GM23338 (cell line): ENCODE results near the gene CDK17. TPM values are rescaled to one million over a fixed set of nuclear protein-coding genes. Genes with fewer than 3 reads are reported as not detected.

Experiments used
- ATAC-seq: fragments of 200-7000 bp; cut with Tn5 transposase; 3 replicates; pipeline ENCODE4 v1.9.1; 2020
- DNase-seq: peaks from one replicate; pipeline ENCODE4 v3.0.0-alpha.2; 2015; ENCODE audit warnings: low spot score
- H2AFZ ChIP-seq: fragments of 200-600 bp; sonication (generic); 2 replicates; pipeline ENCODE4 v1.8.0; 2016; ENCODE audit warnings: antibody characterized with exemption, mild to moderate bottlenecking, moderate library complexity
- H3F3A ChIP-seq: fragments of 200-600 bp; sonication (generic); replicated peaks from 2 replicates; pipeline ENCODE4 v1.8.0; 2017; ENCODE audit warnings: antibody characterized with exemption, mixed run types, low read depth
- H3K27ac ChIP-seq: fragments of 200-600 bp; sonication (generic); 2 replicates; pipeline ENCODE4 v1.6.1; 2016; ENCODE audit warnings: low read depth
- H3K27me3 ChIP-seq: fragments of 200-600 bp; sonication (generic); 2 replicates; pipeline ENCODE4 v1.8.0; 2016; ENCODE audit warnings: mild to moderate bottlenecking, mixed run types, moderate library complexity; ENCODE audit not compliant: insufficient read depth
- H3K36me3 ChIP-seq: fragments of 200-600 bp; sonication (generic); 2 replicates; pipeline ENCODE4 v1.8.0; 2016; ENCODE audit warnings: mild to moderate bottlenecking; ENCODE audit not compliant: insufficient read depth
- H3K4me1 ChIP-seq: fragments of 200-600 bp; sonication (generic); 2 replicates; pipeline ENCODE4 v1.8.0; 2016; ENCODE audit warnings: mild to moderate bottlenecking, moderate library complexity; ENCODE audit not compliant: insufficient read depth
- H3K4me2 ChIP-seq: fragments of 200-600 bp; sonication (generic); 2 replicates; pipeline ENCODE4 v1.7.1; 2017; ENCODE audit warnings: mixed run types
- H3K4me3 ChIP-seq: fragments of 200-600 bp; sonication (generic); 2 replicates; pipeline ENCODE4 v1.6.1; 2016; ENCODE audit warnings: mixed run types
- H3K79me2 ChIP-seq: fragments of 200-600 bp; sonication (generic); replicated peaks from 2 replicates; pipeline ENCODE4 v1.8.0; 2017; ENCODE audit warnings: mild to moderate bottlenecking; ENCODE audit not compliant: insufficient read depth
- H3K9me2 ChIP-seq: fragments of 200-600 bp; sonication (generic); 2 replicates; pipeline ENCODE4 v1.8.0; 2017; ENCODE audit not compliant: insufficient read depth
- H4K20me1 ChIP-seq: fragments of 200-600 bp; sonication (generic); replicated peaks from 2 replicates; pipeline ENCODE4 v1.8.0; 2017; ENCODE audit warnings: mild to moderate bottlenecking; ENCODE audit not compliant: insufficient read depth
- H3K27ac Mint-ChIP-seq: 2 replicates; pipeline ENCODE4 v1.8.0; 2020; ENCODE audit warnings: inconsistent platforms, mild to moderate bottlenecking, moderate library complexity, mixed read lengths
- H3K27me3 Mint-ChIP-seq: 3 replicates; pipeline ENCODE4 v1.8.0; 2022; ENCODE audit warnings: low read depth, mild to moderate bottlenecking, moderate library complexity, mixed read lengths, inconsistent platforms; ENCODE audit not compliant: insufficient read depth, poor library complexity
- H3K36me3 Mint-ChIP-seq: 3 replicates; pipeline ENCODE4 v1.8.0; 2021; ENCODE audit warnings: low read depth, mild to moderate bottlenecking, inconsistent platforms, moderate library complexity, mixed read lengths
- H3K4me1 Mint-ChIP-seq: 3 replicates; pipeline ENCODE4 v1.8.0; 2020; ENCODE audit warnings: mild to moderate bottlenecking, inconsistent platforms, mixed read lengths
- H3K4me3 Mint-ChIP-seq: 3 replicates; pipeline ENCODE4 v1.8.0; 2021; ENCODE audit warnings: moderate library complexity, mild to moderate bottlenecking, inconsistent platforms, mixed read lengths
- H3K9me3 Mint-ChIP-seq: 3 replicates; pipeline ENCODE4 v1.8.0; 2020; ENCODE audit warnings: moderate library complexity, mild to moderate bottlenecking, inconsistent platforms, mixed read lengths
- EZH2 ChIP-seq: fragments of 200-600 bp; sonication (generic); IDR thresholded peaks from one replicate; pipeline ENCODE4 v1.8.0; 2017; ENCODE audit warnings: antibody characterized with exemption, mild to moderate bottlenecking, low read depth; ENCODE audit not compliant: unreplicated experiment
- JUNB ChIP-seq: IDR thresholded peaks from one replicate; pipeline ENCODE4 v1.6.1; 2016; ENCODE audit warnings: antibody characterized with exemption; ENCODE audit not compliant: unreplicated experiment
- NANOG ChIP-seq: IDR thresholded peaks from 2 replicates; pipeline ENCODE4 v1.6.1; 2016; ENCODE audit warnings: antibody characterized with exemption, borderline replicate concordance
- STAT1 ChIP-seq: IDR thresholded peaks from one replicate; pipeline ENCODE4 v1.6.1; 2016; ENCODE audit warnings: antibody characterized with exemption; ENCODE audit not compliant: unreplicated experiment
- ZNF114 ChIP-seq: fragments of 250-450 bp; sonication (Bioruptor Pico); IDR thresholded peaks from 2 replicates; pipeline ENCODE4 v1.5.0; 2020; ENCODE audit warnings: mild to moderate bottlenecking, moderate library complexity
- ZNF331 ChIP-seq: fragments of 250-450 bp; sonication (Bioruptor Pico); IDR thresholded peaks from 2 replicates; pipeline ENCODE4 v1.5.0; 2020; ENCODE audit warnings: low read depth, mild to moderate bottlenecking, moderate library complexity
- polyA plus RNA-seq: library from polyadenylated mRNA; unstranded; fragments of >200 nt; fragmentation: Nextera tagmentation; extraction: Ambion mirVana; gene quantifications from 2 replicates; pipeline ENCODE4 v1.2.1, GENCODE V29; 2016
- total RNA-seq: library from RNA; depleted of rRNA; stranded (reverse); fragments of >200 nt; shearing (Covaris generic); gene quantifications from 2 replicates; pipeline ENCODE4 v1.2.3, GENCODE V29; 2014
- TF ChIP-seq, protein P1 (sequence below): fragments of 250-450 bp; sonication (Bioruptor Pico); IDR thresholded peaks from 2 replicates; pipeline ENCODE4 v1.5.0; 2020; ENCODE audit warnings: mild to moderate bottlenecking, moderate library complexity
- TF ChIP-seq, protein P2 (sequence below), 2 experiments: fragments of 200-600 bp in 1 of 2; sonication (generic) in 1 of 2; conservative IDR thresholded peaks; 2 replicates each; pipeline versions ENCODE4 v1.5.1 to v1.6.1; 2016 to 2017; ENCODE audit warnings: antibody characterized with exemption in 2 of 2, low read depth in 2 of 2, mild to moderate bottlenecking in 2 of 2, moderate library complexity in 1 of 2
- TF ChIP-seq, protein P3 (sequence below): IDR thresholded peaks from 2 replicates; pipeline ENCODE4 v1.6.1; 2016; ENCODE audit warnings: antibody characterized with exemption
- TF ChIP-seq, protein P4 (sequence below): IDR thresholded peaks from one replicate; pipeline ENCODE4 v1.6.1; 2018; ENCODE audit warnings: antibody characterized with exemption; ENCODE audit not compliant: unreplicated experiment

CDK17 gene
- total and polyA plus RNA-seq, 2 experiments from 2014 or later: 7.6 to 34.2 TPM

DNA sequence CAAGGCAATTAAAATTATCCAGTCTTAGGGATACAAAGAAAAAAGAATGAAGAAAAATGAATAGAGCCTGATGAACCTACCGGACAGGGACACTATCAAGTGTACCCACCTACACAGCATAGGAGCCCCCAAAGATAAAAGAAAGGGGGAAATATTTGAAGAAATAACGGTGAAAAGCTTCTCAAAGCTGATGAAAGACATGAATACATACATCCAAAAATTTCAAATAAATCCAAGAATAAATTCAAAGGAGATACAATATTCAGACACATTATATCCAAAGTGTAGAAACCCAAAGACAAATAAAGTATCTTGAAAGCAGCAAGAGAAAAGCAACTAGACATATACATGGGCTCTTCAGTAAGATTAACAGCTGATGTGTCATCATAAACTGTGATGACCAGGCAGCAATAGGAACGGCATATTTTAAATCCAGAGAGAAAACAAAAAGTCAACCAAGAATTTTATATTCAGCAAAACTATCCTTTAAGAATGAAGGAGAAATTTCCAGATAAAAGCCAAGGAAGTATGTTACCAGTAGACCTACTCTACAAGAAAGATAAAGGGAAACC, 56.0 kb downstream of the CDK17 start:
- Mint-ChIP-seq H3K27me3 (peaks cover 4% of the 10 kb centered on the region), H3K9me3 (peaks cover 12% of the 10 kb centered on the region; the same call in 2 of the 3 replicates), H3K36me3 (peaks cover 18% of the 10 kb centered on the region; the same call in 2 of the 3 replicates), H3K4me3 (no peak overlapping the region), H3K4me1 (peaks cover 7% of the 10 kb centered on the region; the same call in 2 of the 3 replicates), H3K27ac (no peak overlapping the region)
- TF ChIP-seq, protein P1, sequence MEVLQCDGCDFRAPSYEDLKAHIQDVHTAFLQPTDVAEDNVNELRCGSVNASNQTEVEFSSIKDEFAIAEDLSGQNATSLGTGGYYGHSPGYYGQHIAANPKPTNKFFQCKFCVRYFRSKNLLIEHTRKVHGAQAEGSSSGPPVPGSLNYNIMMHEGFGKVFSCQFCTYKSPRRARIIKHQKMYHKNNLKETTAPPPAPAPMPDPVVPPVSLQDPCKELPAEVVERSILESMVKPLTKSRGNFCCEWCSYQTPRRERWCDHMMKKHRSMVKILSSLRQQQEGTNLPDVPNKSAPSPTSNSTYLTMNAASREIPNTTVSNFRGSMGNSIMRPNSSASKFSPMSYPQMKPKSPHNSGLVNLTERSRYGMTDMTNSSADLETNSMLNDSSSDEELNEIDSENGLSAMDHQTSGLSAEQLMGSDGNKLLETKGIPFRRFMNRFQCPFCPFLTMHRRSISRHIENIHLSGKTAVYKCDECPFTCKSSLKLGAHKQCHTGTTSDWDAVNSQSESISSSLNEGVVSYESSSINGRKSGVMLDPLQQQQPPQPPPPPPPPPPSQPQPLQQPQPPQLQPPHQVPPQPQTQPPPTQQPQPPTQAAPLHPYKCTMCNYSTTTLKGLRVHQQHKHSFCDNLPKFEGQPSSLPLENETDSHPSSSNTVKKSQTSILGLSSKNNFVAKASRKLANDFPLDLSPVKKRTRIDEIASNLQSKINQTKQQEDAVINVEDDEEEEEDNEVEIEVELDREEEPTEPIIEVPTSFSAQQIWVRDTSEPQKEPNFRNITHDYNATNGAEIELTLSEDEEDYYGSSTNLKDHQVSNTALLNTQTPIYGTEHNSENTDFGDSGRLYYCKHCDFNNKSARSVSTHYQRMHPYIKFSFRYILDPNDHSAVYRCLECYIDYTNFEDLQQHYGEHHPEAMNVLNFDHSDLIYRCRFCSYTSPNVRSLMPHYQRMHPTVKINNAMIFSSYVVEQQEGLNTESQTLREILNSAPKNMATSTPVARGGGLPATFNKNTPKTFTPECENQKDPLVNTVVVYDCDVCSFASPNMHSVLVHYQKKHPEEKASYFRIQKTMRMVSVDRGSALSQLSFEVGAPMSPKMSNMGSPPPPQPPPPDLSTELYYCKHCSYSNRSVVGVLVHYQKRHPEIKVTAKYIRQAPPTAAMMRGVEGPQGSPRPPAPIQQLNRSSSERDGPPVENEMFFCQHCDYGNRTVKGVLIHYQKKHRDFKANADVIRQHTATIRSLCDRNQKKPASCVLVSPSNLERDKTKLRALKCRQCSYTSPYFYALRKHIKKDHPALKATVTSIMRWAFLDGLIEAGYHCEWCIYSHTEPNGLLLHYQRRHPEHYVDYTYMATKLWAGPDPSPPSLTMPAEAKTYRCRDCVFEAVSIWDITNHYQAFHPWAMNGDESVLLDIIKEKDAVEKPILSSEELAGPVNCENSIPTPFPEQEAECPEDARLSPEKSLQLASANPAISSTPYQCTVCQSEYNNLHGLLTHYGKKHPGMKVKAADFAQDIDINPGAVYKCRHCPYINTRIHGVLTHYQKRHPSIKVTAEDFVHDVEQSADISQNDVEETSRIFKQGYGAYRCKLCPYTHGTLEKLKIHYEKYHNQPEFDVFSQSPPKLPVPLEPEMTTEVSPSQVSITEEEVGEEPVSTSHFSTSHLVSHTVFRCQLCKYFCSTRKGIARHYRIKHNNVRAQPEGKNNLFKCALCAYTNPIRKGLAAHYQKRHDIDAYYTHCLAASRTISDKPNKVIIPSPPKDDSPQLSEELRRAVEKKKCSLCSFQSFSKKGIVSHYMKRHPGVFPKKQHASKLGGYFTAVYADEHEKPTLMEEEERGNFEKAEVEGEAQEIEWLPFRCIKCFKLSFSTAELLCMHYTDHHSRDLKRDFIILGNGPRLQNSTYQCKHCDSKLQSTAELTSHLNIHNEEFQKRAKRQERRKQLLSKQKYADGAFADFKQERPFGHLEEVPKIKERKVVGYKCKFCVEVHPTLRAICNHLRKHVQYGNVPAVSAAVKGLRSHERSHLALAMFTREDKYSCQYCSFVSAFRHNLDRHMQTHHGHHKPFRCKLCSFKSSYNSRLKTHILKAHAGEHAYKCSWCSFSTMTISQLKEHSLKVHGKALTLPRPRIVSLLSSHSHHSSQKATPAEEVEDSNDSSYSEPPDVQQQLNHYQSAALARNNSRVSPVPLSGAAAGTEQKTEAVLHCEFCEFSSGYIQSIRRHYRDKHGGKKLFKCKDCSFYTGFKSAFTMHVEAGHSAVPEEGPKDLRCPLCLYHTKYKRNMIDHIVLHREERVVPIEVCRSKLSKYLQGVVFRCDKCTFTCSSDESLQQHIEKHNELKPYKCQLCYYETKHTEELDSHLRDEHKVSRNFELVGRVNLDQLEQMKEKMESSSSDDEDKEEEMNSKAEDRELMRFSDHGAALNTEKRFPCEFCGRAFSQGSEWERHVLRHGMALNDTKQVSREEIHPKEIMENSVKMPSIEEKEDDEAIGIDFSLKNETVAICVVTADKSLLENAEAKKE (CRISPR knock-in tag): no peak
- TF ChIP-seq ZNF114 (CRISPR knock-in tag): no peak
- TF ChIP-seq STAT1: no peak
- TF ChIP-seq ZNF331 (CRISPR knock-in tag): no peak
- TF ChIP-seq, protein P2, sequence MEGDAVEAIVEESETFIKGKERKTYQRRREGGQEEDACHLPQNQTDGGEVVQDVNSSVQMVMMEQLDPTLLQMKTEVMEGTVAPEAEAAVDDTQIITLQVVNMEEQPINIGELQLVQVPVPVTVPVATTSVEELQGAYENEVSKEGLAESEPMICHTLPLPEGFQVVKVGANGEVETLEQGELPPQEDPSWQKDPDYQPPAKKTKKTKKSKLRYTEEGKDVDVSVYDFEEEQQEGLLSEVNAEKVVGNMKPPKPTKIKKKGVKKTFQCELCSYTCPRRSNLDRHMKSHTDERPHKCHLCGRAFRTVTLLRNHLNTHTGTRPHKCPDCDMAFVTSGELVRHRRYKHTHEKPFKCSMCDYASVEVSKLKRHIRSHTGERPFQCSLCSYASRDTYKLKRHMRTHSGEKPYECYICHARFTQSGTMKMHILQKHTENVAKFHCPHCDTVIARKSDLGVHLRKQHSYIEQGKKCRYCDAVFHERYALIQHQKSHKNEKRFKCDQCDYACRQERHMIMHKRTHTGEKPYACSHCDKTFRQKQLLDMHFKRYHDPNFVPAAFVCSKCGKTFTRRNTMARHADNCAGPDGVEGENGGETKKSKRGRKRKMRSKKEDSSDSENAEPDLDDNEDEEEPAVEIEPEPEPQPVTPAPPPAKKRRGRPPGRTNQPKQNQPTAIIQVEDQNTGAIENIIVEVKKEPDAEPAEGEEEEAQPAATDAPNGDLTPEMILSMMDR (conservative IDR thresholded peaks at IDR 0.05; ENCODE audit: low read depth in 2 of 2): no peak
- TF ChIP-seq JUNB: no peak
- TF ChIP-seq, protein P3, sequence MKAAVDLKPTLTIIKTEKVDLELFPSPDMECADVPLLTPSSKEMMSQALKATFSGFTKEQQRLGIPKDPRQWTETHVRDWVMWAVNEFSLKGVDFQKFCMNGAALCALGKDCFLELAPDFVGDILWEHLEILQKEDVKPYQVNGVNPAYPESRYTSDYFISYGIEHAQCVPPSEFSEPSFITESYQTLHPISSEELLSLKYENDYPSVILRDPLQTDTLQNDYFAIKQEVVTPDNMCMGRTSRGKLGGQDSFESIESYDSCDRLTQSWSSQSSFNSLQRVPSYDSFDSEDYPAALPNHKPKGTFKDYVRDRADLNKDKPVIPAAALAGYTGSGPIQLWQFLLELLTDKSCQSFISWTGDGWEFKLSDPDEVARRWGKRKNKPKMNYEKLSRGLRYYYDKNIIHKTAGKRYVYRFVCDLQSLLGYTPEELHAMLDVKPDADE: no peak
- TF ChIP-seq NANOG: no peak
- no peak for TF ChIP-seq EZH2
- TF ChIP-seq, protein P4, sequence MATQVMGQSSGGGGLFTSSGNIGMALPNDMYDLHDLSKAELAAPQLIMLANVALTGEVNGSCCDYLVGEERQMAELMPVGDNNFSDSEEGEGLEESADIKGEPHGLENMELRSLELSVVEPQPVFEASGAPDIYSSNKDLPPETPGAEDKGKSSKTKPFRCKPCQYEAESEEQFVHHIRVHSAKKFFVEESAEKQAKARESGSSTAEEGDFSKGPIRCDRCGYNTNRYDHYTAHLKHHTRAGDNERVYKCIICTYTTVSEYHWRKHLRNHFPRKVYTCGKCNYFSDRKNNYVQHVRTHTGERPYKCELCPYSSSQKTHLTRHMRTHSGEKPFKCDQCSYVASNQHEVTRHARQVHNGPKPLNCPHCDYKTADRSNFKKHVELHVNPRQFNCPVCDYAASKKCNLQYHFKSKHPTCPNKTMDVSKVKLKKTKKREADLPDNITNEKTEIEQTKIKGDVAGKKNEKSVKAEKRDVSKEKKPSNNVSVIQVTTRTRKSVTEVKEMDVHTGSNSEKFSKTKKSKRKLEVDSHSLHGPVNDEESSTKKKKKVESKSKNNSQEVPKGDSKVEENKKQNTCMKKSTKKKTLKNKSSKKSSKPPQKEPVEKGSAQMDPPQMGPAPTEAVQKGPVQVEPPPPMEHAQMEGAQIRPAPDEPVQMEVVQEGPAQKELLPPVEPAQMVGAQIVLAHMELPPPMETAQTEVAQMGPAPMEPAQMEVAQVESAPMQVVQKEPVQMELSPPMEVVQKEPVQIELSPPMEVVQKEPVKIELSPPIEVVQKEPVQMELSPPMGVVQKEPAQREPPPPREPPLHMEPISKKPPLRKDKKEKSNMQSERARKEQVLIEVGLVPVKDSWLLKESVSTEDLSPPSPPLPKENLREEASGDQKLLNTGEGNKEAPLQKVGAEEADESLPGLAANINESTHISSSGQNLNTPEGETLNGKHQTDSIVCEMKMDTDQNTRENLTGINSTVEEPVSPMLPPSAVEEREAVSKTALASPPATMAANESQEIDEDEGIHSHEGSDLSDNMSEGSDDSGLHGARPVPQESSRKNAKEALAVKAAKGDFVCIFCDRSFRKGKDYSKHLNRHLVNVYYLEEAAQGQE: no peak
- Histone ChIP-seq H3F3A (no peaks in the 10 kb centered on the region), H3K4me3 (no peak overlapping the region), H3K4me1 (0 out of 2 replicates have a peak, but pooled peaks cover 3% of the 10 kb centered on the region), H4K20me1 (0 out of 2 replicates have a peak, but pooled peaks cover 7% of the 10 kb centered on the region), H3K36me3 (no peaks in the 10 kb centered on the region), H2AFZ (no peak overlapping the region), H3K9me2 (no peaks in the 10 kb centered on the region), H3K27ac (no peak overlapping the region), H3K27me3 (no peaks in the 10 kb centered on the region), H3K4me2 (no peak overlapping the region), H3K79me2 (peaks cover 74% of the 10 kb centered on the region)
- no peak for ATAC-seq
- DNase-seq: no peak
